Left ventricle myocardium inferior (tissue), 1 donor: ENCODE data around the gene RADIL. TPM values are rescaled to one million over a fixed set of nuclear protein-coding genes. Genes with fewer than 3 reads are reported as not detected.

Experiments used
- DNase-seq: peaks from one replicate; pipeline ENCODE4 v3.0.0-alpha.2; 2020
- H3K27ac ChIP-seq: fragments of 200-600 bp; replicated peaks from 2 replicates; pipeline ENCODE4 v1.8.0; 2021
- H3K27me3 ChIP-seq: fragments of 200-600 bp; 2 replicates; pipeline ENCODE4 v1.8.0; 2021; ENCODE audit warnings: low read depth
- H3K36me3 ChIP-seq: fragments of 200-600 bp; 2 replicates; pipeline ENCODE4 v1.8.0; 2021
- H3K4me1 ChIP-seq: fragments of 200-600 bp; 2 replicates; pipeline ENCODE4 v1.8.0; 2021
- H3K4me3 ChIP-seq: fragments of 200-600 bp; 2 replicates; pipeline ENCODE4 v1.8.0; 2021; ENCODE audit warnings: mild to moderate bottlenecking, moderate library complexity
- H3K9me3 ChIP-seq: fragments of 200-600 bp; replicated peaks from 2 replicates; pipeline ENCODE4 v1.8.0; 2021
- intact Hi-C: fragments of 100-400 bp; cut with micrococcal nuclease; formaldehyde crosslinking; loops from one replicate; pipeline ENCODE4 v1.11.0; 2022
- total RNA-seq: library from RNA; stranded (reverse); fragmentation: NEBNext Ultra II Directional; extraction: Animal tissue kit (Norgen Biotek cat#: 25700); gene quantifications from one replicate; pipeline ENCODE4 v1.2.1, GENCODE V29; 2021
- TF ChIP-seq, protein P1 (sequence below): fragments of 200-600 bp; IDR thresholded peaks from 2 replicates; pipeline ENCODE4 v1.8.0; 2021; ENCODE audit warnings: antibody characterized with exemption, mild to moderate bottlenecking, borderline replicate concordance
- donor health status: DM: no; HTN: yes; CAD: no; lungs with severe emphysema.

Gene RADIL
- total RNA-seq, 1 donor from 2014 or later: 4.5 TPM

- Histone ChIP-seq H3K9me3 (no peaks in the 10 kb centered on the region), H3K36me3 (peaks cover 87% of the 10 kb centered on the region), H3K27ac (peak overlapping the region; percentile 30), H3K27me3 (no peaks in the 10 kb centered on the region), H3K4me3 (no peak overlapping the region), H3K4me1 (peaks cover 5% of the 10 kb centered on the region)
- DNase-seq: peak; percentile 62
- TF ChIP-seq, protein P1, sequence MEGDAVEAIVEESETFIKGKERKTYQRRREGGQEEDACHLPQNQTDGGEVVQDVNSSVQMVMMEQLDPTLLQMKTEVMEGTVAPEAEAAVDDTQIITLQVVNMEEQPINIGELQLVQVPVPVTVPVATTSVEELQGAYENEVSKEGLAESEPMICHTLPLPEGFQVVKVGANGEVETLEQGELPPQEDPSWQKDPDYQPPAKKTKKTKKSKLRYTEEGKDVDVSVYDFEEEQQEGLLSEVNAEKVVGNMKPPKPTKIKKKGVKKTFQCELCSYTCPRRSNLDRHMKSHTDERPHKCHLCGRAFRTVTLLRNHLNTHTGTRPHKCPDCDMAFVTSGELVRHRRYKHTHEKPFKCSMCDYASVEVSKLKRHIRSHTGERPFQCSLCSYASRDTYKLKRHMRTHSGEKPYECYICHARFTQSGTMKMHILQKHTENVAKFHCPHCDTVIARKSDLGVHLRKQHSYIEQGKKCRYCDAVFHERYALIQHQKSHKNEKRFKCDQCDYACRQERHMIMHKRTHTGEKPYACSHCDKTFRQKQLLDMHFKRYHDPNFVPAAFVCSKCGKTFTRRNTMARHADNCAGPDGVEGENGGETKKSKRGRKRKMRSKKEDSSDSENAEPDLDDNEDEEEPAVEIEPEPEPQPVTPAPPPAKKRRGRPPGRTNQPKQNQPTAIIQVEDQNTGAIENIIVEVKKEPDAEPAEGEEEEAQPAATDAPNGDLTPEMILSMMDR: no peak
- intact Hi-C loops: no loop called here
Measured at GRCh38 chr7:4784799-4785198, 98.7 kb downstream of the RADIL start.

DNA sequence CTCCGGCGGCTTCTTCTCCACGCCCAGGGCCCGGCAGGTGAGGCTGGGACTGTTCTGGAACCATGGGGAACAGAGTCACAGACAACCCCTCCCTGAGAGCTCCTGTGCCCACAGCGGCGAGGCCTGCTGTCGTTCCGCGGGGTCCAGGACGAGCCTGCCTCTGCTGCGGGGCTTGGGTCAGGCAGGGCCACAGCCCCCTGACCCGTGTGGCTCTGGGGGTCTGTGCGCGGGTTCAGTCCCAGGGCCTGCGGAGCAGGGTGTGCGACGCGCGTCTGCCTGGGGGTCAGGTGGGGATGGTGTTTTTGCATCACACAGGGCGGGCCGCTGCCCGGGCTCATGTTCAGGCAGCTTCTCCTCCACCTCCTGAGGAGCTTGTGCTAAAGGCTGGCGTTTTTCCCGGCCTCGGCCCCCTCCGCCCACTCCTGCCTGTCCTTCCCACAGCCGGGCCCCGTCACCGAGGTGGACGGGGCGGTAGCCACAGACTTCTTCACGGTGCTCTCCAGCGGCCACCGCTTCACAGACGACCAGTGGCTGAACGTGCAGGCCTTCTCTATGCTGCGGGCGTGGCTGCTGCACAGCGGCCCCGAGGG, 99.7 kb downstream of the RADIL start:
- intact Hi-C loops: no loop called here
- TF ChIP-seq, protein P1: no peak
- Histone ChIP-seq H3K4me3 (no peak overlapping the region), H3K36me3 (peaks cover 78% of the 10 kb centered on the region), H3K4me1 (peaks cover 5% of the 10 kb centered on the region), H3K27ac (no peak overlapping the region), H3K27me3 (no peaks in the 10 kb centered on the region), H3K9me3 (no peaks in the 10 kb centered on the region)
- no peak for DNase-seq

GRCh38 chr7:4783292-4783652, 100.2 kb downstream of the RADIL start:
- TF ChIP-seq, protein P1: no peak
- H3K4me1 ChIP-seq: peaks cover 7% of the 10 kb centered on the region
- DNase-seq: no peak
- H3K36me3 ChIP-seq: peaks cover 73% of the 10 kb centered on the region
- no peak overlapping the region for H3K27ac ChIP-seq
- intact Hi-C loops: no loop called here
- no peak overlapping the region for H3K4me3 ChIP-seq
- H3K27me3 ChIP-seq: no peaks in the 10 kb centered on the region
- no peaks in the 10 kb centered on the region for H3K9me3 ChIP-seq

DNA sequence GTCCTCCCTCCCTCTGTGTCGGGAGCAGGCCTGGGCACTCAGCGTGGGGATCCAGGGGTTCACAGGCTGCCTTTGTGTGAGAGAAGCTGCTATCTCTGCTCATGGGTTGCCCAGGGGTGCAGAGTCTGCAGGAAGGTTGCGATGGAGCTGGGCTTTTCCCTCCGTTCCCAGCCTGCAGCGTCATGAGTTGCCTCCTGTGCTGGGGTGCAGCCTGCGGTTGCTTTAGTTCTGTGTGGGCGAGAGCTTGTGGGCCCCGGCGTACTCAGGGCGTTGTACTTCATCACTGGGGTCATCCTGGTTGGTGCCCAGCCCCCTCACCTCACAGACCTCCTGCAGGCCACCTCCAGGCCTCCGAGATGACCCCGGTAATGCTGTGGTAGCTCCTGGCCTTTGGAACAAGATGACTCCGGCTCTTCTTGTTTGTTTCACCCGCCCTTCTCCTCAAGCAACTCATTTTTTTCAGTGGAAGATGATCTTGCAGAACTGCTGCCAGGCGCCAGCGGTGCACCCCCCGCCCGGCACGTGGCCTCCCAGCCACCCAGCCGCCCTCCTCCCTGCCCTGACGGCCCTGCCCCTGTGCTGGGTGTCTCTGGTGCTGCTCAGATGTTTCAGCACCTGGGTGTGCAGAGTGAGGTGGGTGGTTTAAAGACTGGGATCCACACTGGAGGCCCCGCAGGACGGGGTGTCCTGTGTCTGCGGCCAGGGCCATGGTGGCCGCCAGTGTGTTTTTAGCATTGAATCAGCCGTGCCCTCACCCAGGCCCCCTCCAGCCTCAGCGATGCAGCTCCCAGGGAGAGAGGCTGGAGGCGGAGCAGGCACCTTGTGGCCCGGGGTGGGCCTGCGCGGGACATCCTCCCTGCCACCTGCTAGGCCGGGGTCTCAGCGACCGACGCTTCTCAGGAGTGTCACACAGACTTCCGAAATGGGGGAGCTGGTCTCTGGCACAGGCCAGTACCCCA, 100.9 kb downstream of the RADIL start:
- peaks cover 13% of the 10 kb centered on the region for H3K4me1 ChIP-seq
- H3K36me3 ChIP-seq: peaks cover 73% of the 10 kb centered on the region
- TF ChIP-seq, protein P1: no peak
- intact Hi-C loops: no loop called here
- no peak overlapping the region for H3K4me3 ChIP-seq
- no peak overlapping the region for H3K27ac ChIP-seq
- no peak for DNase-seq
- no peaks in the 10 kb centered on the region for H3K9me3 ChIP-seq
- no peaks in the 10 kb centered on the region for H3K27me3 ChIP-seq

- DNase-seq: no peak
Measured at GRCh38 chr7:4781366-4782069, 102.0 kb downstream of the RADIL start.

More at GRCh38 chr7:4781366-4782069, 102.0 kb downstream of the RADIL start:
- Histone ChIP-seq H3K36me3 (peaks cover 62% of the 10 kb centered on the region), H3K27ac (no peak overlapping the region), H3K4me3 (no peak overlapping the region), H3K27me3 (no peaks in the 10 kb centered on the region), H3K9me3 (no peaks in the 10 kb centered on the region), H3K4me1 (peaks cover 23% of the 10 kb centered on the region)
- intact Hi-C loops: no loop called here
- TF ChIP-seq, protein P1: no peak
